A673 (cell line): Measurements from ENCODE around the gene NR6A1. TPM values are rescaled to one million over a fixed set of nuclear protein-coding genes. Genes with fewer than 3 reads are reported as not detected.

Experiments
- BruUV-seq: library from RNA; stranded (reverse); fragments of 400-500 nt; replicated peaks from 2 replicates; lab custom pipeline; 2021; lab: Mats Ljungman, UMichigan
- CTCF ChIA-PET: fragments of 300-600 bp; sonication (Branson Sonifier 250); formaldehyde crosslinking; loops from one replicate; lab custom pipeline; 2022; ENCODE audit warnings: antibody characterized with exemption; lab: Charles Lee
- POLR2A ChIA-PET: fragments of 300-600 bp; sonication (Branson Sonifier 250); formaldehyde crosslinking; loops from one replicate; lab custom pipeline; 2022; ENCODE audit warnings: antibody characterized with exemption; ENCODE audit not compliant: low non-redundant PET; lab: Charles Lee
- DNase-seq: peaks from one replicate; pipeline ENCODE4 v3.0.0-alpha.2; 2015; ENCODE audit warnings: low spot score
- H3K27ac ChIP-seq: fragments of 200-600 bp; sonication (generic); 2 replicates; pipeline ENCODE4 v1.5.1; 2016; ENCODE audit warnings: mixed run types, low read depth, mild to moderate bottlenecking, mixed read lengths, antibody characterized with exemption, low read length; ENCODE audit not compliant: poor library complexity, severe bottlenecking
- H3K27me3 ChIP-seq: fragments of 200-600 bp; sonication (generic); replicated peaks from 2 replicates; pipeline ENCODE4 v1.6.1; 2017; ENCODE audit warnings: mixed run types, low read depth, mild to moderate bottlenecking, mixed read lengths, antibody characterized with exemption, low read length; ENCODE audit not compliant: insufficient read depth, poor library complexity
- H3K36me3 ChIP-seq: fragments of 200-600 bp; sonication (generic); 2 replicates; pipeline ENCODE4 v1.6.1; 2016; ENCODE audit warnings: mixed run types, mild to moderate bottlenecking, mixed read lengths, antibody characterized with exemption, low read length; ENCODE audit not compliant: insufficient read depth, poor library complexity, severe bottlenecking
- H3K4me1 ChIP-seq: fragments of 200-600 bp; sonication (generic); 2 replicates; pipeline ENCODE4 v1.6.1; 2017; ENCODE audit warnings: mixed run types, mild to moderate bottlenecking, mixed read lengths, antibody characterized with exemption, low read length; ENCODE audit not compliant: insufficient read depth, poor library complexity, severe bottlenecking
- H3K4me3 ChIP-seq: fragments of 200-600 bp; sonication (generic); 2 replicates; pipeline ENCODE4 v1.5.1; 2016; ENCODE audit warnings: low read depth, mixed run types, mild to moderate bottlenecking, mixed read lengths, low read length; ENCODE audit not compliant: poor library complexity, severe bottlenecking
- H3K9me3 ChIP-seq: fragments of 200-600 bp; sonication (generic); 2 replicates; pipeline ENCODE4 v1.6.1; 2016; ENCODE audit warnings: mixed run types, low read depth, mild to moderate bottlenecking, mixed read lengths, antibody characterized with exemption, low read length; ENCODE audit not compliant: poor library complexity, severe bottlenecking
- CTCF ChIP-seq: fragments of 300-800, 200-600 bp; sonication (generic); conservative IDR thresholded peaks from 2 replicates; pipeline ENCODE4 v1.5.1; 2017; ENCODE audit warnings: low read depth, mild to moderate bottlenecking, antibody characterized with exemption, low read length, moderate library complexity, mixed read lengths
- EZH2 ChIP-seq: fragments of 200-600 bp; sonication (generic); IDR thresholded peaks from 2 replicates; pipeline ENCODE4 v1.6.1; 2017; ENCODE audit warnings: borderline replicate concordance, low read depth, mild to moderate bottlenecking, mixed read lengths, antibody characterized with exemption, low read length; ENCODE audit not compliant: poor library complexity, severe bottlenecking
- intact Hi-C: fragments of 100-400 bp; cut with micrococcal nuclease; formaldehyde crosslinking; loops from one replicate; pipeline ENCODE4 v1.10.0; 2022; ENCODE audit not compliant: unreplicated experiment
- total RNA-seq: library from RNA; stranded (reverse); gene quantifications from 2 replicates; pipeline ENCODE4 v1.2.3, GENCODE V29; 2021

NR6A1 gene
- total RNA-seq, 1 experiment from 2014 or later: 5.3 TPM

GRCh38 chr9:124478354-124478753 is 292.8 kb downstream of the NR6A1 start:
- POLR2A ChIA-PET: no interaction called here
- intact Hi-C loops: no loop called here
- DNase-seq: no peak

GRCh38 chr9:124477648-124478285 is 293.3 kb downstream of the NR6A1 start:
- peak; percentile 36 for DNase-seq
- no peaks in the 10 kb centered on the region for H3K9me3 ChIP-seq
- H3K27me3 ChIP-seq: no peaks in the 10 kb centered on the region
- H3K4me1 ChIP-seq: peaks cover 19% of the 10 kb centered on the region
- H3K36me3 ChIP-seq: no peaks in the 10 kb centered on the region
- CTCF ChIA-PET: no interaction called here
- intact Hi-C loops: no loop called here
- H3K4me3 ChIP-seq: peak overlapping the region; percentile 39
- POLR2A ChIA-PET: no interaction called here
- TF ChIP-seq CTCF: no peak
- TF ChIP-seq EZH2: no peak
- no peak overlapping the region for H3K27ac ChIP-seq
- BruUV-seq: no TSS peak

More at GRCh38 chr9:124478354-124478753, 292.8 kb downstream of the NR6A1 start:
- no peak overlapping the region for H3K27ac ChIP-seq
- CTCF ChIA-PET: no interaction called here
- H3K4me1 ChIP-seq: peaks cover 19% of the 10 kb centered on the region
- H3K36me3 ChIP-seq: no peaks in the 10 kb centered on the region
- no peak overlapping the region for H3K4me3 ChIP-seq
- BruUV-seq: no TSS peak
- TF ChIP-seq CTCF (no peak), EZH2 (no peak)
- H3K27me3 ChIP-seq: no peaks in the 10 kb centered on the region
- H3K9me3 ChIP-seq: no peaks in the 10 kb centered on the region

GRCh38 chr9:124477211-124477647 is 293.9 kb downstream of the NR6A1 start:
- intact Hi-C loops: no loop called here
- peak overlapping the region; percentile 39 for H3K4me3 ChIP-seq
- no peaks in the 10 kb centered on the region for H3K9me3 ChIP-seq
- no peaks in the 10 kb centered on the region for H3K36me3 ChIP-seq
- no peak for TF ChIP-seq EZH2
- no peak for TF ChIP-seq CTCF
- BruUV-seq: no TSS peak
- H3K27ac ChIP-seq: no peak overlapping the region
- DNase-seq: peak; percentile 35
- POLR2A ChIA-PET: no interaction called here
- peaks cover 19% of the 10 kb centered on the region for H3K4me1 ChIP-seq
- H3K27me3 ChIP-seq: no peaks in the 10 kb centered on the region
- CTCF ChIA-PET: no interaction called here
